ENCODE results near the gene ZCCHC24.

Gene ZCCHC24

DNA sequence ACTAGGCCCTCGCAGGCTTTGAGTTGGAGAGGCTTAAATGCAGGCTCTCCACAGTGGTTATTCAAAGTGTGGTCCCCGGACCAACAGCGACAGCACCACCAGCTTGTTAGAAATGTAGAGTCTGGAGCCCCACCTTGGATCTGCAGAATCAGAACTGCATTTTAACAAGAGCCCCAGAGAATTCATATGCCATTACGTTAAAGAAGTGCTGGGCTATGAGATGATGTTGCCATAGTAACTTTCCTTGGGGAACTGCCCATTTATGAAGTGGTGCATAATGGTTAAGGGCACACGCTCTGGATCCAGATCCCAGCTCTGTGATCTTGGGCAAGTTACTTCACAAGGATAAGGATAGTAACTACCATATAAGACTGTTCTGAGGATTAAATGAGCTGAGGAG is 48.9 kb downstream of the ZCCHC24 start:
- H3K9me3 ChIP-seq (ENCODE audit: control insufficient read depth, low read length), result no peaks in the 10 kb centered on the region

GRCh38 chr10:79394664-79395063 is 50.8 kb downstream of the ZCCHC24 start:
- no peak overlapping the region for H2AK5ac ChIP-seq (ENCODE audit: low read length, severe bottlenecking)
- H3K9me3 ChIP-seq (ENCODE audit: control insufficient read depth, low read length), result no peaks in the 10 kb centered on the region
- WGBS, result 95% methylated on average over 5 of the region's 5 CpGs
- peaks cover 40% of the 10 kb centered on the region for H3K4me1 ChIP-seq (ENCODE audit: control insufficient read depth, insufficient read depth, low read depth, low read length)
- H3K9ac ChIP-seq (ENCODE audit: low read length), result no peak overlapping the region
- DNase-seq, result no peak
- no peak overlapping the region for H3K18ac ChIP-seq (ENCODE audit: low read depth in 1 of 2, low read length in 2 of 2)
- H3K4me2 ChIP-seq (ENCODE audit: low read length, poor library complexity, severe bottlenecking), result no peak overlapping the region
- H2BK12ac ChIP-seq (ENCODE audit: low read length in 2 of 2), result no peak overlapping the region
- peaks cover 35% of the 10 kb centered on the region for H3K79me1 ChIP-seq (replicated peaks; ENCODE audit: low read length, poor library complexity, severe bottlenecking)
- no peak overlapping the region for H2BK15ac ChIP-seq (ENCODE audit: low read depth, poor library complexity, severe bottlenecking)
- H3K4me3 ChIP-seq (ENCODE audit: insufficient read depth in 1 of 2, low read depth in 1 of 2, low read length in 2 of 2), result no peak overlapping the region
- H3K36me3 ChIP-seq (ENCODE audit: control insufficient read depth in 1 of 2, insufficient read depth in 2 of 2, low read depth in 1 of 2, low read length in 2 of 2), result peaks cover 57 to 67% of the 10 kb centered on the region in 2 experiments
- H3K23ac ChIP-seq (ENCODE audit: low read length in 2 of 2), result no peak overlapping the region
- no peak overlapping the region for H4K91ac ChIP-seq (ENCODE audit: low read length)
- H3K14ac ChIP-seq (ENCODE audit: low read length in 2 of 2), result no peak overlapping the region
- no peaks in the 10 kb centered on the region for H3K27me3 ChIP-seq (ENCODE audit: control insufficient read depth in 1 of 2, insufficient read depth in 1 of 2, low read length in 2 of 2)
- H4K8ac ChIP-seq (ENCODE audit: low read length), result no peak overlapping the region
- H3K27ac ChIP-seq (ENCODE audit: low read length, poor library complexity, severe bottlenecking), result no peak overlapping the region
- no peak overlapping the region for H2BK5ac ChIP-seq (ENCODE audit: low read depth, low read length, poor library complexity, severe bottlenecking)
- H3K4ac ChIP-seq (ENCODE audit: low read depth in 1 of 2, low read length in 2 of 2), result no peak overlapping the region
- H2AFZ ChIP-seq (ENCODE audit: low read depth, low read length), result no peak overlapping the region
- H2BK120ac ChIP-seq (ENCODE audit: low read depth, low read length), result no peak overlapping the region

More for the DNA sequence above, 48.9 kb downstream of the ZCCHC24 start:
- peak overlapping the region in 1 of 2 experiments; percentile 16 for H3K23ac ChIP-seq (ENCODE audit: low read length in 2 of 2)
- no peak overlapping the region for H2AK5ac ChIP-seq (ENCODE audit: low read length, severe bottlenecking)
- no peak overlapping the region for H4K8ac ChIP-seq (ENCODE audit: low read length)
- no peak overlapping the region for H3K4ac ChIP-seq (ENCODE audit: low read depth in 1 of 2, low read length in 2 of 2)
- no peak overlapping the region for H2BK5ac ChIP-seq (ENCODE audit: low read depth, low read length, poor library complexity, severe bottlenecking)
- H3K4me2 ChIP-seq (ENCODE audit: low read length, poor library complexity, severe bottlenecking), result no peak overlapping the region
- no peak overlapping the region for H4K91ac ChIP-seq (ENCODE audit: low read length)
- H3K9ac ChIP-seq (ENCODE audit: low read length), result no peak overlapping the region
- DNase-seq, result no peak
- 96% methylated on average over 5 of the region's 5 CpGs for WGBS
- H3K4me1 ChIP-seq (ENCODE audit: control insufficient read depth, insufficient read depth, low read depth, low read length), result peaks cover 48% of the 10 kb centered on the region
- H3K27me3 ChIP-seq (ENCODE audit: control insufficient read depth in 1 of 2, insufficient read depth in 1 of 2, low read length in 2 of 2), result no peaks in the 10 kb centered on the region
- peaks cover 34% of the 10 kb centered on the region for H3K79me1 ChIP-seq (replicated peaks; ENCODE audit: low read length, poor library complexity, severe bottlenecking)
- H2BK120ac ChIP-seq (ENCODE audit: low read depth, low read length), result no peak overlapping the region
- no peak overlapping the region for H2AFZ ChIP-seq (ENCODE audit: low read depth, low read length)
- H2BK15ac ChIP-seq (ENCODE audit: low read depth, poor library complexity, severe bottlenecking), result no peak overlapping the region
- no peak overlapping the region for H3K4me3 ChIP-seq (ENCODE audit: insufficient read depth in 1 of 2, low read depth in 1 of 2, low read length in 2 of 2)
- H3K36me3 ChIP-seq (ENCODE audit: control insufficient read depth in 1 of 2, insufficient read depth in 2 of 2, low read depth in 1 of 2, low read length in 2 of 2), result peaks cover 44 to 52% of the 10 kb centered on the region in 2 experiments
- no peak overlapping the region for H3K27ac ChIP-seq (ENCODE audit: low read length, poor library complexity, severe bottlenecking)
- H3K14ac ChIP-seq (ENCODE audit: low read length in 2 of 2), result no peak overlapping the region
- H3K18ac ChIP-seq (ENCODE audit: low read depth in 1 of 2, low read length in 2 of 2), result no peak overlapping the region
- no peak overlapping the region for H2BK12ac ChIP-seq (ENCODE audit: low read length in 2 of 2)

DNA sequence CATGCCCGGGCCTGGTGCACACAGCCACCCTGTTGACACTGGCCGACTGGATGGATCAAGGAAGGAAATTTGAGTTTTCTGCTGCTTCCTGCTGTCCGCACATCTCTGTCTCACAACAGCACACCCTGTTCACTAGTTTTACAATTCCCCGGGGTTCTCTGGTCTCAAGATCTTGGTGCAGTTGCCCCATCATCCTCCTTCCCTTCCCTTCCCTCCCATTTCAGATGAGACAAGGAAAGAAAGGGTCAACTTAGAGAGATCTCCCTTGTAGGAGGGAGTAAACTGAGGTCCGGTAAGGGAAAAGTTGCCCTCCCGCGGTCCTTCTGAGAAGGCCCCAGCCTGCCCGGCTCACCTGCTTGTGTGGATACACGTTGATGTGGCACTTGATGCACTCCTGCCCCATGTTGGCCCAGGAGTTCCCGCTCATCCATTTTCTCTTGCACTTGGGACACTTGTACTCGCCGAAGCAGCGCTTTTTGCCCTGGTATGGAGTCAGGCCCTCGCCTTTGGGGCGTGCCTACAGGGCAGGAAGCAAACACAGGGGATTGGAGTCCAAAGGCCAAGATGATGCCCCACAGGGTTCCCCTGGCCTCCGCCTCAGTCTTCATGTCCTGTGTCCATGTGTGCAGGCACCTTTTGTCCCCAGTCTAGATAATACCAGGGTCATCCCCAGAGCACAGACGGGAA is 51.4 kb downstream of the ZCCHC24 start:
- Histone ChIP-seq H3K9me3 (ENCODE audit: control insufficient read depth, low read length) (no peaks in the 10 kb centered on the region), H2BK15ac (ENCODE audit: low read depth, poor library complexity, severe bottlenecking) (no peak overlapping the region), H3K27ac (ENCODE audit: low read length, poor library complexity, severe bottlenecking) (no peak overlapping the region), H2AFZ (ENCODE audit: low read depth, low read length) (no peak overlapping the region), H3K4ac (ENCODE audit: low read depth in 1 of 2, low read length in 2 of 2) (no peak overlapping the region), H4K91ac (ENCODE audit: low read length) (no peak overlapping the region), H3K9ac (ENCODE audit: low read length) (no peak overlapping the region), H3K79me1 (replicated peaks; ENCODE audit: low read length, poor library complexity, severe bottlenecking) (peaks cover 35% of the 10 kb centered on the region), H2BK5ac (ENCODE audit: low read depth, low read length, poor library complexity, severe bottlenecking) (no peak overlapping the region), H3K4me2 (ENCODE audit: low read length, poor library complexity, severe bottlenecking) (no peak overlapping the region), H2AK5ac (ENCODE audit: low read length, severe bottlenecking) (no peak overlapping the region), H3K4me1 (ENCODE audit: control insufficient read depth, insufficient read depth, low read depth, low read length) (peaks cover 35% of the 10 kb centered on the region), H2BK12ac (ENCODE audit: low read length in 2 of 2) (no peak overlapping the region), H3K14ac (ENCODE audit: low read length in 2 of 2) (no peak overlapping the region), H3K36me3 (ENCODE audit: control insufficient read depth in 1 of 2, insufficient read depth in 2 of 2, low read depth in 1 of 2, low read length in 2 of 2) (peaks cover 59 to 73% of the 10 kb centered on the region in 2 experiments), H3K4me3 (ENCODE audit: insufficient read depth in 1 of 2, low read depth in 1 of 2, low read length in 2 of 2) (no peak overlapping the region), H3K18ac (ENCODE audit: low read depth in 1 of 2, low read length in 2 of 2) (no peak overlapping the region), H2BK120ac (ENCODE audit: low read depth, low read length) (no peak overlapping the region), H3K27me3 (ENCODE audit: control insufficient read depth in 1 of 2, insufficient read depth in 1 of 2, low read length in 2 of 2) (no peaks in the 10 kb centered on the region), H4K8ac (ENCODE audit: low read length) (no peak overlapping the region), H3K23ac (ENCODE audit: low read length in 2 of 2) (no peak overlapping the region)
- WGBS, result 98% methylated on average over 17 of the region's 17 CpGs
- DNase-seq, result no peak

GRCh38 chr10:79393221-79393923 is 52.1 kb downstream of the ZCCHC24 start:
- Histone ChIP-seq H3K4me1 (ENCODE audit: control insufficient read depth, insufficient read depth, low read depth, low read length) (peaks cover 35% of the 10 kb centered on the region), H4K8ac (ENCODE audit: low read length) (no peak overlapping the region), H2BK15ac (ENCODE audit: low read depth, poor library complexity, severe bottlenecking) (no peak overlapping the region), H3K4ac (ENCODE audit: low read depth in 1 of 2, low read length in 2 of 2) (no peak overlapping the region), H2AFZ (ENCODE audit: low read depth, low read length) (no peak overlapping the region), H3K18ac (ENCODE audit: low read depth in 1 of 2, low read length in 2 of 2) (no peak overlapping the region), H4K91ac (ENCODE audit: low read length) (no peak overlapping the region), H2BK12ac (ENCODE audit: low read length in 2 of 2) (no peak overlapping the region), H3K4me3 (ENCODE audit: insufficient read depth in 1 of 2, low read depth in 1 of 2, low read length in 2 of 2) (no peak overlapping the region), H2AK5ac (ENCODE audit: low read length, severe bottlenecking) (no peak overlapping the region), H3K4me2 (ENCODE audit: low read length, poor library complexity, severe bottlenecking) (no peak overlapping the region), H3K36me3 (ENCODE audit: control insufficient read depth in 1 of 2, insufficient read depth in 2 of 2, low read depth in 1 of 2, low read length in 2 of 2) (peaks cover 65 to 78% of the 10 kb centered on the region in 2 experiments), H2BK120ac (ENCODE audit: low read depth, low read length) (no peak overlapping the region), H3K9me3 (ENCODE audit: control insufficient read depth, low read length) (no peaks in the 10 kb centered on the region), H2BK5ac (ENCODE audit: low read depth, low read length, poor library complexity, severe bottlenecking) (no peak overlapping the region), H3K27ac (ENCODE audit: low read length, poor library complexity, severe bottlenecking) (no peak overlapping the region), H3K9ac (ENCODE audit: low read length) (no peak overlapping the region), H3K27me3 (ENCODE audit: control insufficient read depth in 1 of 2, insufficient read depth in 1 of 2, low read length in 2 of 2) (no peaks in the 10 kb centered on the region), H3K14ac (ENCODE audit: low read length in 2 of 2) (no peak overlapping the region), H3K79me1 (replicated peaks; ENCODE audit: low read length, poor library complexity, severe bottlenecking) (peaks cover 39% of the 10 kb centered on the region), H3K23ac (ENCODE audit: low read length in 2 of 2) (no peak overlapping the region)
- no peak for DNase-seq
- 97% methylated on average over 4 of the region's 4 CpGs for WGBS
